K562 (cell line): ENCODE results near the gene SEPTIN1. TPM values are rescaled to one million over a fixed set of nuclear protein-coding genes. Genes with fewer than 3 reads are reported as not detected.
A peak's percentile ranks its signal among the peaks of the same experiment; 100 is the strongest.

ENCODE experiments used
- ATF1 ChIP-seq, 2 experiments: fragments of 450-650 bp in 1 of 2; IDR thresholded peaks; 2 replicates each; pipeline ENCODE4 v1.6.1; 2016; ENCODE audit warnings: missing compliant biosample characterization in 1 of 2, missing genetic modification characterization in 1 of 2
- BRD4 ChIP-seq: fragments of 200-600 bp; sonication (generic); IDR thresholded peaks from 2 replicates; pipeline ENCODE4 v1.6.1; 2017; ENCODE audit warnings: inconsistent platforms
- CBX2 ChIP-seq: fragments of 200-600 bp; sonication (generic); IDR thresholded peaks from one replicate; pipeline ENCODE4 v1.6.1; 2012; ENCODE audit warnings: mild to moderate bottlenecking, low read length, inconsistent platforms; ENCODE audit not compliant: insufficient read depth, poor library complexity, severe bottlenecking
- ESRRA ChIP-seq: fragments of 450-650 bp; IDR thresholded peaks from 2 replicates; pipeline ENCODE4 v1.6.1; 2014; ENCODE audit warnings: low read depth, mild to moderate bottlenecking, moderate library complexity, borderline replicate concordance
- ETS1 ChIP-seq: conservative IDR thresholded peaks from 2 replicates; pipeline ENCODE4 v1.6.1; 2011; ENCODE audit warnings: low read depth, mild to moderate bottlenecking, low read length; ENCODE audit not compliant: control insufficient read depth
- HINFP ChIP-seq: fragments of 450-650 bp; conservative IDR thresholded peaks from 2 replicates; pipeline ENCODE4 v1.6.1; 2016; ENCODE audit warnings: missing genetic modification characterization, low read depth, mild to moderate bottlenecking, control low read depth, missing compliant biosample characterization
- KDM1A ChIP-seq, 2 experiments: fragments of 450-650 bp; IDR thresholded peaks; 2 replicates each; pipeline ENCODE4 v1.6.1; 2016; ENCODE audit warnings: mild to moderate bottlenecking in 2 of 2
- MYBL2 ChIP-seq, 2 experiments: fragments of 450-650 bp in 1 of 2; sonication (generic) in 1 of 2; formaldehyde crosslinking in 1 of 2; IDR thresholded peaks; 2 replicates each; pipeline versions ENCODE4 v1.6.1 to v1.8.1; 2017 to 2022; ENCODE audit warnings: borderline replicate concordance in 1 of 2, inconsistent platforms in 1 of 2, low read depth in 1 of 2, mild to moderate bottlenecking in 1 of 2, missing genetic modification reagents in 1 of 2, moderate library complexity in 1 of 2
- MYC ChIP-seq, 2 experiments: fragments of 250-450 bp in 1 of 2; sonication (Bioruptor Pico) in 1 of 2; IDR thresholded peaks; 2 replicates each; pipeline versions ENCODE4 v1.5.1 to v1.6.1; 2012 to 2021; ENCODE audit warnings: low read depth in 2 of 2, borderline replicate concordance in 1 of 2, improper control_type of control experiment in 1 of 2, low read length in 1 of 2, mild to moderate bottlenecking in 1 of 2, moderate library complexity in 1 of 2
- NFE2 ChIP-seq: IDR thresholded peaks from 2 replicates; pipeline ENCODE4 v1.6.1; 2014; ENCODE audit warnings: antibody characterized with exemption, low read depth
- PYGO2 ChIP-seq: fragments of 450-650 bp; IDR thresholded peaks from 2 replicates; pipeline ENCODE4 v1.6.1; 2016; ENCODE audit warnings: mild to moderate bottlenecking, missing genetic modification characterization, moderate library complexity, missing compliant biosample characterization
- RB1 ChIP-seq: fragments of 450-650 bp; IDR thresholded peaks from 2 replicates; pipeline ENCODE4 v1.6.1; 2017; ENCODE audit warnings: low read depth, mild to moderate bottlenecking
- RCOR1 ChIP-seq, 2 experiments: IDR thresholded peaks; 2 replicates each; pipeline ENCODE4 v1.6.1; 2012; ENCODE audit warnings: low read depth in 2 of 2, low read length in 2 of 2, borderline replicate concordance in 1 of 2, improper control_type of control experiment in 1 of 2
- SETDB1 ChIP-seq: IDR thresholded peaks from one replicate; pipeline ENCODE4 v1.6.1; 2012; ENCODE audit warnings: low read length, control low read depth, inconsistent platforms
- TRIM24 ChIP-seq, 2 experiments: fragments of 450-650 bp; IDR thresholded peaks; 2 replicates each; pipeline ENCODE4 v1.6.1; 2016
- ZBTB33 ChIP-seq: sonication (generic); formaldehyde crosslinking; IDR thresholded peaks from 2 replicates; pipeline ENCODE4 v1.8.1; 2023; ENCODE audit warnings: mild to moderate bottlenecking, missing genetic modification reagents
- ZBTB9 ChIP-seq: fragments of 450-650 bp; formaldehyde crosslinking; IDR thresholded peaks from 2 replicates; pipeline ENCODE4 v1.4.0; 2020; ENCODE audit warnings: mild to moderate bottlenecking, moderate library complexity
- polyA plus RNA-seq, 8 experiments: library from polyadenylated mRNA; depleted of rRNA in 4 of 8; stranded (reverse) in 5 of 8; unstranded in 3 of 8; fragments of >200 nt; fragmentation: Nextera tagmentation in 2 of 8; fragmentation: Illumina TruSeq in 1 of 8; extraction: Ambion mirVana in 2 of 8; extraction: Trizol in 1 of 8; gene quantifications; 2 replicates each; pipeline versions ENCODE4 v1.2.1 to v1.2.3, GENCODE V29; 2011 to 2014; ENCODE audit warnings: inconsistent platforms in 1 of 8, missing spikeins in 1 of 8
- total RNA-seq, 7 experiments: library from RNA; depleted of rRNA in 6 of 7; stranded (reverse); fragments of >200 nt in 6 of 7; fragmentation: Illumina TruSeq in 2 of 7; extraction: Trizol in 2 of 7; gene quantifications; 2 replicates each; pipeline versions ENCODE4 v1.2.1 to v1.2.3, GENCODE V29; 2011 to 2021; ENCODE audit warnings: low replicate concordance in 1 of 7

Gene SEPTIN1
- total and polyA plus RNA-seq, 9 of the 15 experiments (the other 6 are each of a cell fraction or from before 2014, with no cell fraction given) = 0.23 to 5.6 (median 1.7) TPM; not detected in 1

- TF ChIP-seq ZBTB33 (CRISPR knock-in tag) (peak; percentile 13), TRIM24 (IDR thresholded peaks at IDR 0.05) (peak in 1 of 2 experiments; percentile 77; a peak in 2 of 4 replicates), HINFP (tag) (peak; percentile 73), RCOR1 (IDR thresholded peaks at IDR 0.05; ENCODE audit: borderline replicate concordance in 1 of 2, low read depth in 2 of 2, low read length in 2 of 2) (0 out of 4 replicates have a peak, but pooled peaks of 1 of the 2 experiments have one; percentile 3), ESRRA (peak; percentile 27; the same call in 1 of the 2 replicates), MYBL2 (IDR thresholded peaks at IDR 0.05; ENCODE audit: low read depth) (no peak), MYBL2 (CRISPR knock-in tag; IDR thresholded peaks at IDR 0.05; ENCODE audit: borderline replicate concordance) (no peak), MYC (IDR thresholded peaks at IDR 0.05; ENCODE audit: low read depth, low read length) (peak; percentile 63; the same call in 1 of the 2 replicates), MYC (CRISPR knock-in tag; IDR thresholded peaks at IDR 0.05; ENCODE audit: borderline replicate concordance, low read depth) (peak; percentile 42; the same call in 1 of the 2 replicates), ETS1 (peak; percentile 90), BRD4 (peak; percentile 38; the same call in 1 of the 2 replicates), ATF1 (CRISPR knock-in tag; IDR thresholded peaks at IDR 0.05) (no peak), ATF1 (tag; IDR thresholded peaks at IDR 0.05) (peak; percentile 98), PYGO2 (no peak), KDM1A (IDR thresholded peaks at IDR 0.05) (peak in 1 of 2 experiments; percentile 19; a peak in 2 of 4 replicates), SETDB1 (peak; percentile 44), ZBTB9 (CRISPR knock-in tag) (no peak), CBX2 (no peak), RB1 (peak; percentile 90), NFE2 (0 out of 2 replicates have a peak, but pooled peaks have one; percentile 3)
These were observed 27.0 kb downstream of the SEPTIN1 start, which contains the start of gene CD2BP2 (continued) for GRCh38 chr16:30355144-30355953.
